A549 (cell line): ENCODE measurements around the gene SERTAD1.

Experiments used
- CBX2 ChIP-seq: fragments of 200-600 bp; sonication (generic); IDR thresholded peaks from 2 replicates; pipeline ENCODE4 v1.6.1; 2016; ENCODE audit warnings: low read depth, mild to moderate bottlenecking, borderline replicate concordance
- CEBPB ChIP-seq, 2 experiments: fragments of >200 bp in 1 of 2; sonication (Bioruptor Twin) in 1 of 2; formaldehyde crosslinking in 1 of 2; IDR thresholded peaks; 2 replicates each; pipeline ENCODE4 v1.6.1; 2012 to 2016
- EP300 ChIP-seq, 2 experiments: fragments of >200 bp; sonication (Bioruptor Twin); formaldehyde crosslinking; IDR thresholded peaks; 2 replicates in 1 of 2; 3 replicates in 1 of 2; pipeline ENCODE4 v1.6.1; 2016 to 2017
- MYC ChIP-seq: IDR thresholded peaks from 2 replicates; pipeline ENCODE4 v1.6.1; 2012; ENCODE audit warnings: mild to moderate bottlenecking, inconsistent platforms, low read length, improper control_type of control experiment, borderline replicate concordance
- POLR2A ChIP-seq: IDR thresholded peaks from 2 replicates; pipeline ENCODE4 v1.6.1; 2012; ENCODE audit warnings: mild to moderate bottlenecking, low read length
- RAD21 ChIP-seq, 2 experiments: fragments of >200 bp in 1 of 2; sonication (Bioruptor Twin) in 1 of 2; formaldehyde crosslinking in 1 of 2; IDR thresholded peaks in 1 of 2; conservative IDR thresholded peaks in 1 of 2; 2 replicates in 1 of 2; 3 replicates in 1 of 2; pipeline ENCODE4 v1.6.1; 2012 to 2018; ENCODE audit warnings: inconsistent platforms in 1 of 2
- SREBF2 ChIP-seq: fragments of 450-650 bp; IDR thresholded peaks from 2 replicates; pipeline ENCODE4 v1.6.1; 2014; ENCODE audit warnings: mild to moderate bottlenecking, moderate library complexity
- ZC3H11A ChIP-seq: fragments of 450-650 bp; IDR thresholded peaks from 2 replicates; pipeline ENCODE4 v1.6.1; 2014; ENCODE audit warnings: antibody characterized with exemption, mild to moderate bottlenecking
- TF ChIP-seq, protein P1 (sequence below): fragments of >200 bp; sonication (Bioruptor Twin); formaldehyde crosslinking; IDR thresholded peaks from 3 replicates; pipeline ENCODE4 v1.5.1; 2016
- TF ChIP-seq, protein P2 (sequence below): fragments of 450-650 bp; IDR thresholded peaks from 2 replicates; pipeline ENCODE4 v1.6.1; 2014; ENCODE audit warnings: antibody characterized with exemption

DNA sequence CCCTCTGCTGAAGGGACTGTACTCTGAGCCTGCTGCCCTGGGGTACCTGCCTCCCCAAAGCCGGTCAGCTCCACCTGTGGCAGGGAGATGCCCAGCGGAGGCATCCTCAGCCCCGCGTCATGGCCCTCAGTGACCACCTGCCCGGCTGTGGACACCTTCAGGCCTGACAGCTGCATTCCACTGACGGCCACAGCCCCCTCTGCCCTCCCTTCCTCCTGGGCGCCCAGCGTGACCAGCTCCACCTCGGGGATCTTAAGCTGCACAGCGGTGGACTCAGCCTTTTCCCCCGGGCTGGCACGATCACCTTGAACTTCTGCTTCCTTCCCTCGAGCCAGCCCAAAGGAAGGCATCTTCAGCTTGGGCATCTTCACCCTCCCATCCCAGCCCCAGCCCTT, 31.0 kb downstream of the SERTAD1 start:
- TF ChIP-seq CBX2: no peak
- no peak for TF ChIP-seq MYC
- TF ChIP-seq POLR2A: no peak
- TF ChIP-seq, protein P1, sequence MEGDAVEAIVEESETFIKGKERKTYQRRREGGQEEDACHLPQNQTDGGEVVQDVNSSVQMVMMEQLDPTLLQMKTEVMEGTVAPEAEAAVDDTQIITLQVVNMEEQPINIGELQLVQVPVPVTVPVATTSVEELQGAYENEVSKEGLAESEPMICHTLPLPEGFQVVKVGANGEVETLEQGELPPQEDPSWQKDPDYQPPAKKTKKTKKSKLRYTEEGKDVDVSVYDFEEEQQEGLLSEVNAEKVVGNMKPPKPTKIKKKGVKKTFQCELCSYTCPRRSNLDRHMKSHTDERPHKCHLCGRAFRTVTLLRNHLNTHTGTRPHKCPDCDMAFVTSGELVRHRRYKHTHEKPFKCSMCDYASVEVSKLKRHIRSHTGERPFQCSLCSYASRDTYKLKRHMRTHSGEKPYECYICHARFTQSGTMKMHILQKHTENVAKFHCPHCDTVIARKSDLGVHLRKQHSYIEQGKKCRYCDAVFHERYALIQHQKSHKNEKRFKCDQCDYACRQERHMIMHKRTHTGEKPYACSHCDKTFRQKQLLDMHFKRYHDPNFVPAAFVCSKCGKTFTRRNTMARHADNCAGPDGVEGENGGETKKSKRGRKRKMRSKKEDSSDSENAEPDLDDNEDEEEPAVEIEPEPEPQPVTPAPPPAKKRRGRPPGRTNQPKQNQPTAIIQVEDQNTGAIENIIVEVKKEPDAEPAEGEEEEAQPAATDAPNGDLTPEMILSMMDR: no peak
- TF ChIP-seq EP300 (IDR thresholded peaks at IDR 0.05): no peak
- no peak for TF ChIP-seq CEBPB (IDR thresholded peaks at IDR 0.05)
- TF ChIP-seq SREBF2: no peak
- no peak for TF ChIP-seq RAD21 (conservative IDR thresholded peaks at IDR 0.05 in 1 of 2, IDR thresholded peaks at IDR 0.05 in 1 of 2)
- TF ChIP-seq ZC3H11A: no peak
- TF ChIP-seq, protein P2, sequence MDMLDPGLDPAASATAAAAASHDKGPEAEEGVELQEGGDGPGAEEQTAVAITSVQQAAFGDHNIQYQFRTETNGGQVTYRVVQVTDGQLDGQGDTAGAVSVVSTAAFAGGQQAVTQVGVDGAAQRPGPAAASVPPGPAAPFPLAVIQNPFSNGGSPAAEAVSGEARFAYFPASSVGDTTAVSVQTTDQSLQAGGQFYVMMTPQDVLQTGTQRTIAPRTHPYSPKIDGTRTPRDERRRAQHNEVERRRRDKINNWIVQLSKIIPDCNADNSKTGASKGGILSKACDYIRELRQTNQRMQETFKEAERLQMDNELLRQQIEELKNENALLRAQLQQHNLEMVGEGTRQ: no peak
